Ovary (tissue), 3 donors: Measurements from ENCODE around the gene ST3GAL3.

ENCODE experiments used
- CTCF ChIP-seq, 3 donors: fragments of 450-650 bp in 2 of 3; fragments of 200-600 bp in 1 of 3; IDR thresholded peaks; one replicate each; pipeline versions ENCODE4 v1.5.1 to v1.8.0; 2016 to 2022; ENCODE audit warnings: antibody characterized with exemption in 3 of 3, mild to moderate bottlenecking in 1 of 3
- POLR2A ChIP-seq: fragments of 450-650 bp; IDR thresholded peaks from one replicate; pipeline ENCODE4 v1.6.1; 2017; ENCODE audit warnings: antibody characterized with exemption, mild to moderate bottlenecking, moderate library complexity
- donor health status: DM: no; HTN: no; CAD: no.

- TF ChIP-seq POLR2A: no peak
- no peak for TF ChIP-seq CTCF (IDR thresholded peaks at IDR 0.05)
These were observed 35.6 kb upstream of the ST3GAL3 start for GRCh38 chr1:43671626-43672330.
